GM12892 (cell line): ENCODE results near the gene KCNMA1.
A peak's percentile ranks its signal among the peaks of the same experiment; 100 is the strongest.

Experiments
- DNase-seq: peaks from one replicate; pipeline ENCODE4 v3.0.0; 2011; ENCODE audit not compliant: insufficient read length
- FAIRE-seq: peaks from 2 replicates; lab custom pipeline; 2011; peaks lifted over from hg19 to GRCh38; lab: Jason Lieb, UNC
- POLR2A ChIP-seq: IDR thresholded peaks from 2 replicates; pipeline ENCODE4 v1.6.1; 2011; ENCODE audit warnings: low read depth, low read length, control low read depth
- POLR2AphosphoS5 ChIP-seq: IDR thresholded peaks from 2 replicates; pipeline ENCODE4 v1.6.1; 2011; ENCODE audit warnings: low read depth, low read length, control low read depth
- TAF1 ChIP-seq: IDR thresholded peaks from 2 replicates; pipeline ENCODE4 v1.6.1; 2011; ENCODE audit warnings: low read depth, mild to moderate bottlenecking, control low read depth, low read length, borderline replicate concordance

The KCNMA1 gene

DNA sequence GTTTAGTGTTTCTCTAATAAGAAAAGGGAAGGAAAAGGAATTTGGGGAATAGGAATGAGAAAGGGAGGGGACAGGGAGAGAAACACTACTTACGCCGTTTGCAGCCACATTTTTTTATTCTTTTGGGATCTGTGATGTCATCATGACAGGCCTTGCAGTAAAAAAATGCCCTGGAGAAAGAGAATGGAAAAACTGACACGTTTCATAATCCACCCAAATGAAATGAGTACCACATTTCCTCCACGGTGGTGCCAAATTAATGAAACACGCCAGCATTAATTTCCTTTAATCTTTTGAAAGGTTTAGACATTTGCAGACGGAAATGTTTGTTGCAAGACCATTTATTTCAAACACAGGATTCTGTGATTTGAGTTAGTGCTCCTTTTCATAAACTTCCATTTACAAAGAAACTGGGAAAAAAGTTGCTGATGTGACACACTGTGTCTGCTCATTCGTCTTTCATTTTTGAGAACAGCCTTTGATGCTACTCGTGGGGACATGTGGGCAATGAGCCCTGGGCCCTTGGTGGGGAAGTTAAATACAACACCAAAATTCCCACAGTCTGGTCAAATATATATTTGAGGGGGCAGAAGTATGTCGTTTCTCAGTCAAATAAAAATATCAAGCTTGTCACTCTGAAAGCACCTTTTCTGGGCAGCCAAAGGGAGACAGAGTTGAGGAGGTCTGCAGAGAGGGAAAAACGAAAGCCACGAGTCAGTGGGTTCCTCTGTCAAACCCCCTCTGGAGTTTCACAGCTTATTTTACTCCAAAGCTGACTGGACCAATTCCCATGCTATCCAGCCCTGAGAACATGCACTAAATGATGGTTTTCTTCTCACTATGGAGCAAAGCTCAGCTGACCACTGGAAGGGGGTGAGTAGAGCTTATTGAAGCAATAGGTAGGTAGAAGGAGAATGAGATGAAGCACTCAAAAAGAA lies 625.5 kb downstream of the KCNMA1 start:
- no peak for TF ChIP-seq POLR2A
- TF ChIP-seq POLR2AphosphoS5 = no peak
- no peak for TF ChIP-seq TAF1
- DNase-seq (no peak), FAIRE-seq (no peak)

DNA sequence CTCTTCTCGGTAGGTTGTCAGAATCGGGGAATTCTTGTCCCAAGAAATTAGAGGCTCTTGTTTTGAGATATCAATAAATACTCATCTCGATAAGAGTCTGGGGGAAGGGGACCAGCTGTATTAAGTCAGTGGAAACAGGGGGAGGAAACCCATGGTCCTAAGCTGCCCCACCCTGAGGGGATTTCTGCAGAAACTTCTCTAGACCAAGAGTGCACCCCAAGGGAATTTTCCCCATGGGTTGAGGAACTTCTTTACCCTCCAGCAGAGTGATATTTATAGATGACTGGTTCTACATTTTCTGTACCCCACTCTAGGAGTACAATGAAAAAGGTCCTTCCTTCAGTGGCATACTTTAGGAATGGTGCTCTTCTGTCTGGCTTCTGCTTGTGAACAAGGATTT lies 627.2 kb downstream of the KCNMA1 start:
- DNase-seq = no peak
- no peak for FAIRE-seq
- no peak for TF ChIP-seq TAF1
- TF ChIP-seq POLR2AphosphoS5 = no peak
- no peak for TF ChIP-seq POLR2A

DNA sequence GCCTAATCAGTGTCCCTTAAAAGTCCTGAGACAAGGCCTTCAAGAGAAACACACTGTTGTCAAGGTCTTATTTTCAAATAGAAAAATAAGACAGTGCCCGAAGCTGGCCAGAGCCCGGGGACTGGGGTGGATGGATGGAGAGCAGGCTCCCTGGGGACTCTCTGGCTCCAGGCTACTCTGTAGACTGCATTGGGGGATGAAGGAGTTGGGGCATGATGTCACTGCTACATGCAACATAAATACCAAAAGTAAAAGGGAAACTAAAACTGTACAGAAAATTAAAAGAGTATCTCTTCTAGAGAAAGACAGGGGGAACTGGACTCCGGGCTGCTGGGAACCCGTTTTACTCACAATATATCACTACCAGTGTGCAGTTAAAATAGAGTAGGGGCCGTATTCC lies 629.8 kb downstream of the KCNMA1 start:
- no peak for DNase-seq
- no peak for TF ChIP-seq TAF1
- FAIRE-seq = no peak

DNA sequence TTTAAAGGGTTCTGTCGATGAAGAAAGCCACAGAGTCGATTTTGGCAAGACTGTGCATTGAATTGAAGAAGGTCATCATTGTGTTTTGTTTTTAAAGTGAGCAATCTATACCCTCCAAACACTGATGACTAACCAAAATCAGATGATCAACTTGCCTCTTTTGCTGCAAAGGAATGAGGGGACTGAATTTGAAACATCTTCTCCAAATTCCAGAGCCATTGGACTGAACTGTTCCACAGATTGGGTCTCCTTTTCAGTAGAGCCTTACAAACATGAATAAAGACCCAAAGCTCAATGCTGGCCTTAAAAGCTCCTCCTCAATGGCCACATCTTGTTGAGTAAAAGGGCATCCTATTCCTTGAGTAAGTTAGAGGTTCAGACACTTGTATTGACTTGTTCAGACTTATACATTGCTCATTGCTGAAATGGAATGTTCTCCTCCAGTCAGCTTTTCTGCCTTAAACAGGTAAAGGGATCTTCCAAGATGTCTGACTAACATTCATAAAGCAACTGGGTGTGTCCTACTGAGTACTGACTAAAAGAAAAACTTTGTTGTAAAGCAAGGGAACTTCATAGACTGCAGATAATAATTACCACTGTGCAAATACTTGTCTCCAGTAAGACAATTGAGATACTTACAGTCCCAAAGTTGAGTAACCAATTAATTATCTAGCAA lies 630.6 kb downstream of the KCNMA1 start:
- FAIRE-seq (no peak), DNase-seq (no peak)
- TF ChIP-seq POLR2A (no peak), POLR2AphosphoS5 (no peak), TAF1 (no peak)

DNA sequence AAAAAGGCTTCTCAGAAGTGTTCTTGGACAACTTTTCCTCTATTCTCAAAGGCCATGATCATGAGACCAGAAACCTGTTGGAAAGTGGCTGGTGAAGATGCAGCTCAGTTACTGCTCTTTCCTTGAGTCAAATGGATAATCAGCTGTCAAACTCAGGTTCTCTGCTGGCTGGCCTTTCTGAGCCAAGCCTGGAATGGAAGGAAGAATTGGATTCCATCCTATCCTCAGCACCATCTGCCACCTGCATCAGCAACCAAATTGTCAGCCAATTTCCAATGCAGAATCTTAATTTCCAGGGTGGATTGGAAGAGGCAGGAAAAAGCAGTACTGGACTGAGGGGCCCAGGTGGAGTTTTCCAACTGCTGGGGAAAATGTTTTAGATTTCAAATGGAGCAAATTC lies 631.7 kb downstream of the KCNMA1 start:
- DNase-seq (no peak), FAIRE-seq (no peak)
- TF ChIP-seq TAF1 (no peak), POLR2A (no peak), POLR2AphosphoS5 (no peak)

DNA sequence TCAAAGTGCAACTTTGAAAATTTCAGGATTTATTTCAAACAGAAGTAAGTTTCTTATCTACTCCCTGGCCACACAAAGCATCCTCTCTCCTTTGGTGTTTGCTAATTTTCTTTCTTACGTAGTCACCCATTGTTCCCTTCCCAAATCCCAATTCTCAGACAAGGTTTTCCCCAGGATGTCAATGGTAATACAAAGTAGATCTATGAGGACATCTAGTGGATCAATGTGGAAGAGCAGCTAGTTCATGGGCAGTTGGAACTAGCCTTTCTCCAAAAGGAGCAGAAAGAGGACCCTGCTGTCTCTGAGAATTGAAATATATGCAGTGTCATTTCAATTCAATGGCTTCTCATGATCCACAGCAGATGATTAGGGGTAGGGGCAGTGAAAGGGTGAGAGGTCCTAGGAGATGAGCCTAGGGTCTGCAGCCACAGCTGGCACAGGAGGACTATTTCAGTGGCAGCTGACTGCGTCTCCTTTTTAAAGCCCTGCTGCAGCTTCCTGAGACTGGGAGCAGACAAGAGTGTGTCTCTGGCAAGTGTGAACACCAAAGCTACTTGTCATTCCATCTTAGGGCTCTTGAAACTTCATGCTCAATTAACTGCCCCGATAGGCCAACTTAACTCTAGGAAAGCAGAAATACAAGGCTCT lies 632.6 kb downstream of the KCNMA1 start:
- DNase-seq = no peak

DNA sequence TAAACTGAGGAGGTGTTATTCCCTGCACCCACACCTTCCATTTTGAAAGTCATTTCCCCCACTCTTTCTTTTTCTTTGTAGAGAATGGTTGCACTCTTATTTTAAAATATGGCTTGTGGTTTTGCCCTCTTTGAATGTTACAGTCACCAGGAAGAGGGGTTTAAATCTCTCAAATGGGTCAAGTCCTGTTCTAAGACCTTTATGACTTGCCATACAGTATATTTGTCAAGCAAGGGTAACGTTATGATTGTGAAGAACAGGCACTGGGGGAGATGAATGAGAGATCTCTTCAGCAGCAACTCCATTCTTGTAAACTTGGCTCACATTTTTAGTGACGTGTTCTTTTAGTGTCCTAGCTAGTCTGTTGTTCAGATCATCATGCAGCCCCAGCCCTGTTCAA lies 634.7 kb downstream of the KCNMA1 start:
- DNase-seq (no peak), FAIRE-seq (no peak)
- TF ChIP-seq TAF1 = no peak
- no peak for TF ChIP-seq POLR2AphosphoS5
- no peak for TF ChIP-seq POLR2A

More for the DNA sequence above, 632.6 kb downstream of the KCNMA1 start:
- TF ChIP-seq POLR2AphosphoS5 = no peak
- no peak for TF ChIP-seq POLR2A
- TF ChIP-seq TAF1 = no peak
- peak; percentile 73 for FAIRE-seq

DNA sequence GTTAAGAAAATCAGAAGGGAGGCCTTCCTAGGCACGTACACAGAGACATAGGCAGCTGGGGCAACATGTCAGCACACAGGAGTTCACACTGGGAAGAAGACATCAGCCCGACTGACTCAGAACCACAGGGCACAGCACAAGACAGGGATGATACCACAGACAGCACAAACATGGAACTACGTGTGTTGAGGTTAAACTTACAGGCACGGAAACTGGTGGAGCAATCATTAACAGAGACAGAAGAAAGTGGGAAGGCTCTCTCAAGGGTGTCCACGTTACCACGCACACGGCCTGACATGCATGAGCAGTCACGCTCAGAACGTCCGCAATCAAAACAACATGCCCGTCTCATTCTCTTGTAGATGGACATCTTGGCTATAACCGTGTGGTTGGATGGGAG lies 636.4 kb downstream of the KCNMA1 start:
- no peak for TF ChIP-seq POLR2A
- TF ChIP-seq TAF1 = no peak
- no peak for TF ChIP-seq POLR2AphosphoS5
- FAIRE-seq (no peak), DNase-seq (no peak)

DNA sequence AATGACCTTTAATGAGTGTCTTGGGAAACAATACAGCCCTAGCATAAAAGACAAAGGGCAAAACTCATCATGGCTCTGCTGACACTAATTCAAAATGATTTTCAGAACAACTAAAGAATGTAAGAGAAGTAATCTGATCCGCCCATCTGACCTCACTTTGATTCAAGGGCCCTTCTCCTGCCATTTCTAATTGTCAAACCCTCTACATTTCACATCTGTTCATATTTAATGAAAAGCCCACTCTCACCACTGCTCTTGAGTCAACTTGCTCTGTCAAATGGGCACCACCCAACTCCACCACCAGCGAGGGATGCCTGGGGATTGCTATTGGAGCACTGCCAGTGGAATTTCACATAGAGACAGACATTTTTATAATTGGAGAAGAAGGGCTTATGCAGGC lies 639.2 kb downstream of the KCNMA1 start:
- no peak for FAIRE-seq
- no peak for TF ChIP-seq POLR2A
- no peak for TF ChIP-seq TAF1
- TF ChIP-seq POLR2AphosphoS5 = no peak
- DNase-seq = no peak

DNA sequence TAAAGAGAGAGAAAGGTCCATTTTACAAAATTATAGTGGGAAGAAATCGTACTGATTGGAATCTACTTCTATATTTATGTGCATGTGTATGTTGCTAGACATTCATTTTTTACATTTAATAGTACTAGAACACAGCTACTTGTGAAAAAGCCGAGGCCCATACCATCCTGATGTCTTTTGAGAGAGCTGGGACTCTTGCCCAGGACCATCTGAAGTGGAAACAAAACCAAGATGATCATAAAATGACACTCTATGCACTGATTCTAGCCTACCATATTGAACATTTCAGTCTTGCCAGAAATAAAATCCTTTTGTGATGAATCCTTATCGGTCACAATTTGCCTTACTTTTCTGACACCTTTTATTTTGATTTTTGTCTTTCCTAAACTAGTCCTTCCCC lies 640.0 kb downstream of the KCNMA1 start:
- DNase-seq = no peak
- no peak for TF ChIP-seq POLR2A
- no peak for TF ChIP-seq POLR2AphosphoS5
- no peak for TF ChIP-seq TAF1
- FAIRE-seq = no peak

DNA sequence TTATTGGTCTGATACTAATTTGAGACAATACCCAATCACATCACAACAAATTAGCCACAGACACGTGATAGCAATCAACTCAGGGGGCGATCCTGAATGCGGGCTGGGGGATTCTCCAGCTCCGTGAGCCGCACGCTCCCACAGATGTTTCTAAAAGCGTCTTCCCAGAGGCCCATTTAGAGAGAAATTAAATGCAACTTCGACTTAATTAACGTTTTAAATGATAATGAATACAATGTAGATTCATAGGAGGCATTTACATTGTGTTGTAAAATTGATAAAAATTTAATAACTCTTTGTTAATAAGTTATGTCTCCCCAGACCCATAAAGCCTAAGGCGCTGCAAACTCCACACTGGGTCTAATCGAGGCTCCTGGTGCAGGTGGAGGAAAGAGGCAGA lies 642.6 kb downstream of the KCNMA1 start:
- TF ChIP-seq POLR2AphosphoS5 (no peak), POLR2A (no peak)
- FAIRE-seq (no peak), DNase-seq (no peak)
